ENCODE measurements around the gene KLB.
"Not testable (repeated sequence)": the region's sequence is repeated elsewhere in the genome, so short reads cannot be mapped to it uniquely, and the experiment has no call there.

Gene KLB

GRCh38 chr4:39406763-39407583 lies at the start of gene KLB:
Gene KLB, plus strand, starts transcription at chr4:39406930. Its CDS starts 20 bp downstream, at chr4:39406950.
- Histone ChIP-seq H3K4me1 (ENCODE audit: control insufficient read depth, low read depth, low read length) (no peaks in the 10 kb centered on the region), H3K9me3 (ENCODE audit: control insufficient read depth, low read depth, low read length) (no peaks in the 10 kb centered on the region), H3K27me3 (ENCODE audit: control insufficient read depth, insufficient read depth, low read length) (no peaks in the 10 kb centered on the region), H3K9ac (ENCODE audit: low read length) (no peak within 1 kb of the TSS), H3K4me3 (ENCODE audit: low read length) (no peak within 1 kb of the TSS), H3K36me3 (ENCODE audit: control insufficient read depth, low read depth, low read length) (no peaks in the 10 kb centered on the region), H3K27ac (ENCODE audit: low read length) (no peak within 1 kb of the TSS)

- Histone ChIP-seq H3K9me3 (ENCODE audit: control insufficient read depth, low read depth, low read length) (no peaks in the 10 kb centered on the region), H3K9ac (ENCODE audit: low read length) (no peak overlapping the region), H3K27me3 (ENCODE audit: control insufficient read depth, insufficient read depth, low read length) (no peaks in the 10 kb centered on the region), H3K4me3 (ENCODE audit: low read length) (no peak overlapping the region), H3K27ac (ENCODE audit: low read length) (no peak overlapping the region), H3K36me3 (ENCODE audit: control insufficient read depth, low read depth, low read length) (no peaks in the 10 kb centered on the region), H3K4me1 (ENCODE audit: control insufficient read depth, low read depth, low read length) (no peaks in the 10 kb centered on the region)
Observed at GRCh38 chr4:39357002-39357401, 49.7 kb upstream of the KLB start.

- not testable (repeated sequence) for H3K27ac ChIP-seq (ENCODE audit: low read length); H3K36me3 ChIP-seq (ENCODE audit: control insufficient read depth, low read depth, low read length); H3K4me3 ChIP-seq (ENCODE audit: low read length); H3K27me3 ChIP-seq (ENCODE audit: control insufficient read depth, insufficient read depth, low read length); H3K9me3 ChIP-seq (ENCODE audit: control insufficient read depth, low read depth, low read length); H3K4me1 ChIP-seq (ENCODE audit: control insufficient read depth, low read depth, low read length); H3K9ac ChIP-seq (ENCODE audit: low read length)
Observed at GRCh38 chr4:39360611-39361010, 46.1 kb upstream of the KLB start.

- Histone ChIP-seq H3K4me1 (ENCODE audit: control insufficient read depth, low read depth, low read length) (peaks cover 3% of the 10 kb centered on the region), H3K27ac (ENCODE audit: low read length) (no peak overlapping the region), H3K9ac (ENCODE audit: low read length) (no peak overlapping the region), H3K27me3 (ENCODE audit: control insufficient read depth, insufficient read depth, low read length) (peaks cover 15% of the 10 kb centered on the region), H3K9me3 (ENCODE audit: control insufficient read depth, low read depth, low read length) (no peaks in the 10 kb centered on the region), H3K4me3 (ENCODE audit: low read length) (no peak overlapping the region), H3K36me3 (ENCODE audit: control insufficient read depth, low read depth, low read length) (no peaks in the 10 kb centered on the region)
Observed at GRCh38 chr4:39362827-39363226, 43.9 kb upstream of the KLB start.

GRCh38 chr4:39363773-39364393 lies 42.8 kb upstream of the KLB start:
- peaks cover 3% of the 10 kb centered on the region for H3K4me1 ChIP-seq (ENCODE audit: control insufficient read depth, low read depth, low read length)
- H3K4me3 ChIP-seq (ENCODE audit: low read length): no peak overlapping the region
- H3K27me3 ChIP-seq (ENCODE audit: control insufficient read depth, insufficient read depth, low read length): peaks cover 16% of the 10 kb centered on the region
- H3K9ac ChIP-seq (ENCODE audit: low read length): no peak overlapping the region
- H3K9me3 ChIP-seq (ENCODE audit: control insufficient read depth, low read depth, low read length): no peaks in the 10 kb centered on the region
- H3K36me3 ChIP-seq (ENCODE audit: control insufficient read depth, low read depth, low read length): no peaks in the 10 kb centered on the region
- no peak overlapping the region for H3K27ac ChIP-seq (ENCODE audit: low read length)

GRCh38 chr4:39365360-39365759 lies 41.4 kb upstream of the KLB start:
- Histone ChIP-seq H3K9ac (ENCODE audit: low read length) (peak overlapping the region; percentile 83), H3K36me3 (ENCODE audit: control insufficient read depth, low read depth, low read length) (no peaks in the 10 kb centered on the region), H3K4me3 (ENCODE audit: low read length) (peak overlapping the region; percentile 90), H3K4me1 (ENCODE audit: control insufficient read depth, low read depth, low read length) (peaks cover 3% of the 10 kb centered on the region), H3K27ac (ENCODE audit: low read length) (no peak overlapping the region), H3K9me3 (ENCODE audit: control insufficient read depth, low read depth, low read length) (no peaks in the 10 kb centered on the region), H3K27me3 (ENCODE audit: control insufficient read depth, insufficient read depth, low read length) (peaks cover 16% of the 10 kb centered on the region)

- peak within 1 kb of the TSS; percentile 61 for H3K27ac ChIP-seq (ENCODE audit: low read length)
- no peaks in the 10 kb centered on the region for H3K36me3 ChIP-seq (ENCODE audit: control insufficient read depth, low read depth, low read length)
- peak within 1 kb of the TSS; percentile 83 for H3K9ac ChIP-seq (ENCODE audit: low read length)
- no peaks in the 10 kb centered on the region for H3K9me3 ChIP-seq (ENCODE audit: control insufficient read depth, low read depth, low read length)
- H3K27me3 ChIP-seq (ENCODE audit: control insufficient read depth, insufficient read depth, low read length): peaks cover 16% of the 10 kb centered on the region
- H3K4me1 ChIP-seq (ENCODE audit: control insufficient read depth, low read depth, low read length): peaks cover 3% of the 10 kb centered on the region
- H3K4me3 ChIP-seq (ENCODE audit: low read length): peak within 1 kb of the TSS; percentile 90
Observed at GRCh38 chr4:39365830-39366771, 40.6 kb upstream of the KLB start, which contains the start of gene RFC1. Gene RFC1, minus strand, starts transcription at chr4:39366362. Its CDS starts 121 bp downstream, at chr4:39366241.

GRCh38 chr4:39367166-39367565 lies 39.6 kb upstream of the KLB start:
- Histone ChIP-seq H3K4me1 (ENCODE audit: control insufficient read depth, low read depth, low read length) (peaks cover 3% of the 10 kb centered on the region), H3K27ac (ENCODE audit: low read length) (no peak overlapping the region), H3K4me3 (ENCODE audit: low read length) (no peak overlapping the region), H3K27me3 (ENCODE audit: control insufficient read depth, insufficient read depth, low read length) (peaks cover 16% of the 10 kb centered on the region), H3K9me3 (ENCODE audit: control insufficient read depth, low read depth, low read length) (no peaks in the 10 kb centered on the region), H3K36me3 (ENCODE audit: control insufficient read depth, low read depth, low read length) (no peaks in the 10 kb centered on the region), H3K9ac (ENCODE audit: low read length) (no peak overlapping the region)

- Histone ChIP-seq H3K9me3 (ENCODE audit: control insufficient read depth, low read depth, low read length) (no peaks in the 10 kb centered on the region), H3K4me1 (ENCODE audit: control insufficient read depth, low read depth, low read length) (peaks cover 3% of the 10 kb centered on the region), H3K27me3 (ENCODE audit: control insufficient read depth, insufficient read depth, low read length) (peaks cover 16% of the 10 kb centered on the region), H3K27ac (ENCODE audit: low read length) (no peak overlapping the region), H3K36me3 (ENCODE audit: control insufficient read depth, low read depth, low read length) (no peaks in the 10 kb centered on the region), H3K9ac (ENCODE audit: low read length) (no peak overlapping the region), H3K4me3 (ENCODE audit: low read length) (no peak overlapping the region)
Observed at GRCh38 chr4:39369301-39369700, 37.4 kb upstream of the KLB start.

- H3K9ac ChIP-seq (ENCODE audit: low read length); H3K4me3 ChIP-seq (ENCODE audit: low read length); H3K9me3 ChIP-seq (ENCODE audit: control insufficient read depth, low read depth, low read length); H3K4me1 ChIP-seq (ENCODE audit: control insufficient read depth, low read depth, low read length); H3K27ac ChIP-seq (ENCODE audit: low read length); H3K36me3 ChIP-seq (ENCODE audit: control insufficient read depth, low read depth, low read length): not testable (repeated sequence)
- peaks cover 16% of the 10 kb centered on the region for H3K27me3 ChIP-seq (ENCODE audit: control insufficient read depth, insufficient read depth, low read length)
Observed at GRCh38 chr4:39371209-39371608, 35.5 kb upstream of the KLB start.

GRCh38 chr4:39375478-39375877 lies 31.3 kb upstream of the KLB start:
- Histone ChIP-seq H3K9ac (ENCODE audit: low read length) (no peak overlapping the region), H3K9me3 (ENCODE audit: control insufficient read depth, low read depth, low read length) (no peaks in the 10 kb centered on the region), H3K4me1 (ENCODE audit: control insufficient read depth, low read depth, low read length) (no peaks in the 10 kb centered on the region), H3K27ac (ENCODE audit: low read length) (no peak overlapping the region), H3K27me3 (ENCODE audit: control insufficient read depth, insufficient read depth, low read length) (no peaks in the 10 kb centered on the region), H3K36me3 (ENCODE audit: control insufficient read depth, low read depth, low read length) (no peaks in the 10 kb centered on the region), H3K4me3 (ENCODE audit: low read length) (no peak overlapping the region)

Data from iPS-18a (cell line).